Measurements from ENCODE around the gene FAM83E. TPM values are rescaled to one million over a fixed set of nuclear protein-coding genes. Genes with fewer than 3 reads are reported as not detected.
A peak's percentile ranks its signal among the peaks of the same experiment; 100 is the strongest.

The FAM83E gene
- total RNA-seq, 2 donors from 2014 or later = 2.8 to 8.8 TPM

DNA sequence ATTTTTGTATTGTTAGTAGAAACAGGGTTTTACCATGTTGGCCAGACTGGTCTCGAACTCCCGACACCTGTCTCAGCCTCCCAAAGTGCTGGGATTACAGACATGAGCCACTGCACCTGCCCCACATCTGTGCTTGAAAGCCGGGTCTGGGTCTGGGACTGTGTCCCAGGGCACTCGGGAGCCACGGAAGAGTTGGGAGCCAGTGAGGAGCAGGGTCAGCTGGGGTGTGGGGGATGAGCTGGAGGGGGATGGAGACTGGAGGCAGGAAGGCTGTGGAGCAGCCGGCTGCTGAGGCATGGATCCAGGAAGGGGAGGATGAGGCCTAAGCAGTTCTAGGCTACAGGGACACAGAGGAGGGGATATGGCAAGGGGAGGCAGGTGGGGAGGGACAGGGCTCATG lies 19.0 kb downstream of the FAM83E start:
- Histone ChIP-seq H3K9me3 (no peaks in the 10 kb centered on the region), H3K4me1 (replicated peaks) (no peaks in the 10 kb centered on the region), H3K27ac (no peak overlapping the region), H3K4me3 (no peak overlapping the region), H3K27me3 (replicated peaks; ENCODE audit: insufficient read depth) (no peaks in the 10 kb centered on the region), H3K36me3 (no peaks in the 10 kb centered on the region)
- intact Hi-C loops (cut with DNase I) = no loop called here
- no peak for DNase-seq (ENCODE audit: low spot score)
- 73% methylated on average over 6 of the region's 6 CpGs for WGBS
- TF ChIP-seq, protein P1, sequence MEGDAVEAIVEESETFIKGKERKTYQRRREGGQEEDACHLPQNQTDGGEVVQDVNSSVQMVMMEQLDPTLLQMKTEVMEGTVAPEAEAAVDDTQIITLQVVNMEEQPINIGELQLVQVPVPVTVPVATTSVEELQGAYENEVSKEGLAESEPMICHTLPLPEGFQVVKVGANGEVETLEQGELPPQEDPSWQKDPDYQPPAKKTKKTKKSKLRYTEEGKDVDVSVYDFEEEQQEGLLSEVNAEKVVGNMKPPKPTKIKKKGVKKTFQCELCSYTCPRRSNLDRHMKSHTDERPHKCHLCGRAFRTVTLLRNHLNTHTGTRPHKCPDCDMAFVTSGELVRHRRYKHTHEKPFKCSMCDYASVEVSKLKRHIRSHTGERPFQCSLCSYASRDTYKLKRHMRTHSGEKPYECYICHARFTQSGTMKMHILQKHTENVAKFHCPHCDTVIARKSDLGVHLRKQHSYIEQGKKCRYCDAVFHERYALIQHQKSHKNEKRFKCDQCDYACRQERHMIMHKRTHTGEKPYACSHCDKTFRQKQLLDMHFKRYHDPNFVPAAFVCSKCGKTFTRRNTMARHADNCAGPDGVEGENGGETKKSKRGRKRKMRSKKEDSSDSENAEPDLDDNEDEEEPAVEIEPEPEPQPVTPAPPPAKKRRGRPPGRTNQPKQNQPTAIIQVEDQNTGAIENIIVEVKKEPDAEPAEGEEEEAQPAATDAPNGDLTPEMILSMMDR (IDR thresholded peaks at IDR 0.05) = no peak

DNA sequence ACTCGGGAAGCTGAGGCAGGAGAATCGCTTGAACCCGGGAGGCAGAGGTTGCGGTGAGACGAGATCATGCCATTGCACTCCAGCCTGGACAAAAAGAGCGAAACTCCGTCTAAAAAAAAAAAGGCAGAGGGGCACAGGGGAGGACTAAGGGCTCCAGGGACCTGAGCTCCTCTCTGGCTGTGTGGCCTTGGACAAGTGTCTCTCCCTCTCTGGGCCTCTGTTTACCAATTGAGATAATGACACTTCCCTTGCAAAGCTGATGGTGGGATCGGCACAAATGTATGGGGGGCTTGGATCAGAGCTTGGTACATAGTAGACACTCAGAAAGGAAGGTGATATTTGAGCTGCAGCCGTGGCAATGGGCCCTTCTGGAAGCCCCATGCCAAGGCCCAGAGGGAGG lies 19.7 kb downstream of the FAM83E start:
- Histone ChIP-seq H3K27me3 (replicated peaks; ENCODE audit: insufficient read depth) (no peaks in the 10 kb centered on the region), H3K36me3 (no peaks in the 10 kb centered on the region), H3K4me3 (no peak overlapping the region), H3K27ac (no peak overlapping the region), H3K9me3 (no peaks in the 10 kb centered on the region), H3K4me1 (replicated peaks) (no peaks in the 10 kb centered on the region)
- 96% methylated on average over 9 of the region's 9 CpGs for whole genome bisulfite sequencing
- DNase-seq (ENCODE audit: low spot score) = no peak
- TF ChIP-seq, protein P1 (IDR thresholded peaks at IDR 0.05) = no peak
- TF ChIP-seq POLR2AphosphoS5 (IDR thresholded peaks at IDR 0.05) = no peak
- no peak for TF ChIP-seq POLR2A (IDR thresholded peaks at IDR 0.05)
- intact Hi-C loops (cut with DNase I) = no loop called here

DNA sequence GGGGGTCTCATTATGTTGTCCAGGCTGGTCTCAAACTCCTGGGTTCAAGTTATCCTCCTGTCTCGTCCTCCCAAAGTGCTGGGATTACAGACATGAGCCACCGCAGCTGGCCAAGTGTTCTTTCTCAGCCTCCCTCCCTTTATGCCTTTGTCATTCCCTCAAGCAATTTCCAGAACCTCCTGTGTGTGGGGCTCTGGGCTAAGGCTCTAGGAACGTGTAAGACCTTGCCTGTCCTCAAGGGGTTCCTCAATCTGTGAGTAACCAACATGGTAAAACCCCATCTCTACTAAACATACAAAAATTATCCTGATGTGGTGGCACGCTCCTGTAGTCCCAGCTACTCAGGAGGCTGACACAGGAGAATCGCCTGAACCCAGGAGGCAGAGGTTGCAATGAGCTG lies 23.9 kb downstream of the FAM83E start:
- WGBS = 87% methylated on average over 5 of the region's 5 CpGs
- no peak for DNase-seq (ENCODE audit: low spot score)
- Histone ChIP-seq H3K36me3 (no peaks in the 10 kb centered on the region), H3K27ac (no peak overlapping the region), H3K27me3 (replicated peaks; ENCODE audit: insufficient read depth) (no peaks in the 10 kb centered on the region), H3K4me3 (no peak overlapping the region), H3K9me3 (no peaks in the 10 kb centered on the region), H3K4me1 (replicated peaks) (no peaks in the 10 kb centered on the region)
- intact Hi-C loops (cut with DNase I) = no loop called here
- TF ChIP-seq POLR2A (IDR thresholded peaks at IDR 0.05) (no peak), POLR2AphosphoS5 (IDR thresholded peaks at IDR 0.05) (no peak)
- TF ChIP-seq, protein P1 (IDR thresholded peaks at IDR 0.05) = no peak

DNA sequence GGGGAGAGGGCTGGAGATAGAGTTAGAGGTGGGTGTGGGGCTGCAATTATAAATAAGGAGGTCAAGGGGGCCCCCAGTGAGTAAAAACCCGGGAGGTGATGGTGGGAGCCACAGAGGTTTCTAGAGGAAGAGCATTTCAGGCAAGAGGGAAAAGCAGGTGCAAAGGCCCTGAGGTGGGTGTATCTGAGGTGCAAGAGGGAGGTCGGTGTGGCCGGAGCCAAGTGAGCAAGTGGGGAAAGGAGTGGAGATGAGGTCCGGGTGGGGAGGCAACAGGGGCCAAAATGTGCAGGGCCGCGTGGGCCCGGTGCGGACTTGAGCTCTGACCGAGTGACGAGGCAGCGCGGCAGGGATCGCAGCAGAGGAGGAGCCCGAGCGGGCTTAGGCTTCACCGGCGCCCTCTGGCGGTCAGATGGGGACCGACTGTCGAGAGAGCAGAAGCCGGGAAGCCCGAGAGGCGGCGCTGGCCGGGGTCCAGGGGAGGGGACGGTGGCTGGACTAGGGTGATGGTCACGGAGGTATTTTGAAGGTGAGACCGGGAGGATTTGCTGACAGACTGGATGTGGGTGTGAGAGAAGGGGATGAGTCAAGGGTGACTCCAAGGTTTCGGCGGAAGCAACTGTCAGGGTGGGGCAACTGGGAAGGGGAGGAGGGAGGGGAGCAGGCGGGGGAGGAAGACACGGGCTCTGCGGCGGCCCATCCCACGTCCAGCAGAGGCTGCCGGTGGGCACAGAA lies 26.0 kb downstream of the FAM83E start:
- H3K27me3 ChIP-seq (replicated peaks; ENCODE audit: insufficient read depth) = no peaks in the 10 kb centered on the region
- no peak overlapping the region for H3K27ac ChIP-seq
- 6% methylated on average over 36 of the region's 36 CpGs for WGBS
- no peaks in the 10 kb centered on the region for H3K36me3 ChIP-seq
- intact Hi-C loops (cut with DNase I) = loop anchor here (5.0 kb wide), 1 partner anchor 82 kb away; no protein-coding TSS in a partner anchor
- TF ChIP-seq, protein P1 (IDR thresholded peaks at IDR 0.05) = peak; percentile 86 to 97 (median 90)
- TF ChIP-seq POLR2AphosphoS5 (IDR thresholded peaks at IDR 0.05) = peak; percentile 79
- peak; percentile 28 for TF ChIP-seq POLR2A (IDR thresholded peaks at IDR 0.05)
- H3K4me1 ChIP-seq (replicated peaks) = peaks cover 3% of the 10 kb centered on the region
- DNase-seq (ENCODE audit: low spot score) = peak; percentile 91
- H3K9me3 ChIP-seq = no peaks in the 10 kb centered on the region
- peak overlapping the region in 1 of 2 donors; percentile 19 for H3K4me3 ChIP-seq

DNA sequence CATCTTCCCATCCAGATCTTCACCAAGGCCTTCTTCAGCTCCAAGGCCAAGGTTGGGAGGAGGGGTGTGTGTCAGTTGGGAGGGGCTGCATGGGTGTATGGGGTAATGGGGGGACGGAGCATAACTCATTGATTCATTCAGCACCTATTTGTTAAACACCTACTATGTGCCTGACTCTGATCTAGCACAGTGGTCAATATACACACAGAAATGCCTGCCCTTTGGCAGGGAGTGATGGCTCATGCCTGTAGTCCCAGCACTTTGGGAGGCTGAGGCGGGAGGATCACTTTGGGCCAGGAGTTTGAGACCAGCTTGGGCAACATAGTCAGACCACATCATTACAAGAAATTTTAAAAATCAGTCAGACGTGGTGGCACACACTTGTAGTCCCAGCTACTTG lies 27.5 kb downstream of the FAM83E start:
- Histone ChIP-seq H3K4me3 (no peak overlapping the region), H3K27ac (no peak overlapping the region), H3K4me1 (replicated peaks) (peaks cover 3% of the 10 kb centered on the region), H3K27me3 (replicated peaks; ENCODE audit: insufficient read depth) (no peaks in the 10 kb centered on the region), H3K36me3 (no peaks in the 10 kb centered on the region), H3K9me3 (no peaks in the 10 kb centered on the region)
- TF ChIP-seq POLR2A (IDR thresholded peaks at IDR 0.05) (no peak), POLR2AphosphoS5 (IDR thresholded peaks at IDR 0.05) (no peak)
- TF ChIP-seq, protein P1 (IDR thresholded peaks at IDR 0.05) = no peak
- no peak for DNase-seq (ENCODE audit: low spot score)
- 98% methylated on average over 3 of the region's 3 CpGs for WGBS
- intact Hi-C loops (cut with DNase I) = loop anchor here (5.0 kb wide), 1 partner anchor 80 kb away; no protein-coding TSS in a partner anchor

Data from prostate gland (tissue), 2 donors.